NCI-H187 treated with DMSO at 0.1 percent for 48 hours (cell line): Measurements from ENCODE around the gene SCAF8.
"Not testable (repeated sequence)": the region's sequence is repeated elsewhere in the genome, so short reads cannot be mapped to it uniquely, and the experiment has no call there.

Source experiments
- DNase-seq: peaks from one replicate; lab custom pipeline; 2025; lab: John Stamatoyannopoulos, UW

SCAF8 gene

DNA sequence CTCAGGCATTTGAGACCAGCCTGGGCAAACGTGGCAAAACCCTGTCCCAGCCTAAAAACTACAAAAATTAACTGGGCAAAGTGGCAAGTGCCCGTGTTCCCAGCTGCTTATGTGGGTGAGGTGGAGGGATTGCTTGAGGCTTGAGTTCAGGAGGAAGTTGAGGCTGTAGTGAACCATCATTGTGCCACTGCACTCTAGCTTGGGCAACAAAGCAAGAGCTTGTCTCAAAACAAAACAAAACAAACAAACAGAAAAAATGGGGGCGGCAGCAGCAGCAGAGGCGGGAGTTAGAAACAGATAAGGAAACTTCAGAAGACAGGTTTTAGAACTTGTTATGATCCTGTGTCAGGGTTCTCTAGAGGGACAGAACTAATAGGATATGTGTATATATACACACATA is 49.0 kb downstream of the SCAF8 start:
- no peak for DNase-seq

DNA sequence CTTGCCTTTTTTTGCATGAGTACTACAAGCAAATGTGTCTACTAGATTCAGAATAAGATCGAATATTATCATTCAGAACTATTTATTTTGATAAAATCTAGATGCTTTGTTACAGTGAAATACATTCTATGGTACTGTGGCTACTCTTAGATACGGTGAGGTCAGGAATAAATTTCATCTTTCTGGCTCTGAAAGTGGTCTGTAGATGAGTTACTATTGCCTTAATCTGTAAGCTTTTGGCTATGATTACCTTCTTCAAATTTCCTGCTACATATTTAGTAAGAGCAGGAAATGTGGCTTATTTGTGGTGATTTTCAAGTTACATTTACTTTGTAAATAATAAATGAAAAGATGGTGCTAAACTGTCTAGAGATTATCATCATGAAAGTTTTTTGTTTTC is 50.0 kb downstream of the SCAF8 start:
- no peak for DNase-seq

DNA sequence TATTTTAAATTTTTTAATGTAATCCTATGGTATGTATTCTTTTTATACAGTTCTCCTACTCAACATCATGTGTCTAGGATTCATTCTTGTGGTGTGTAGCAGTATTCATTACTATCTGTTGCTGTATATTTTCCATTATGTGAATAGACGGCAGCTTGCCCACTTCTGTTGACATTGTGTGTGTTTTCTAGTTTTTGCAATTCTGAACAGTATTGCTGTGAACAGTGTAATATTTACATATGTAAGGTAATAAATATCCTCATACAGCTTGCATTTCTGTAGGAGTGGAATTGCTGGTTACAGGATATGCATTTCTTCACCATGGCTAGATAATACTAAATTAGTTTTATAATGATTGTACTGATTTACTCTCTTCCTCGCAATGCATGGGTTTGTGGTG is 51.9 kb downstream of the SCAF8 start:
- no peak for DNase-seq

DNA sequence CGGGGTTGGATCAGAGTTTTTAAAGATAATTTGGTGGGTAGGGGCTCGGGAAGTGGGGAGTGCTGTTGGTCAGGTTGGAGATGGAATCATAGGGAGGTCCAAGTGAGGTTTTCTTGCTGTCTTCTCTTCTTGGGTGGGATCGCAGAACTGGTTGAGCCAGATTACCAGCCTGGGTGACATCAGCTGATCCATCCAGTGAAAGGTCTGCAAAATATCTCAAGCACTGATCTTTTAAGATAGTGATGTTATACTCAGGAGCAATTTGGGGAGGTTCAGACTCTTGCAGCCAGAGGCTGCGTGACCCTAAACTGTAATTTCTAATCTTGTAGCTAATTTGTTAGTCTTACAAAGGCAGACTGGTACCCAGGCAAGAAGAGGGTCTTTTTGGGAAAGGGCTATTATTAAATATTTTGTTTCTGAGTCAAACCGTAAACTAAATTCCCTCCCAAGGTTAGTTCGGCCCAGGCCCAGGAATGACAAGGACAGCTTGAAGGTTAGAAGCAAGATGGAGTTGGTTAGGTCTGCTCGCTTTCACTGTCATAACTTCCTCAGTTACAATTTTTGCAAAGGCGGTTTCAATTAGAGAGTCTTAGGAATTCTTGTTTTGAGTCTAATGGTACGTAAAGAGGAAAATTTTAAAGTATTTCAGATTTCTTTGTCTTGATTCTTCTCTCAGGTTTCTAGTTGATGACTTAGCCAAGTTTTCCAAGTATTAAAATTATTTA is 53.1 kb downstream of the SCAF8 start:
- DNase-seq, result no peak

DNA sequence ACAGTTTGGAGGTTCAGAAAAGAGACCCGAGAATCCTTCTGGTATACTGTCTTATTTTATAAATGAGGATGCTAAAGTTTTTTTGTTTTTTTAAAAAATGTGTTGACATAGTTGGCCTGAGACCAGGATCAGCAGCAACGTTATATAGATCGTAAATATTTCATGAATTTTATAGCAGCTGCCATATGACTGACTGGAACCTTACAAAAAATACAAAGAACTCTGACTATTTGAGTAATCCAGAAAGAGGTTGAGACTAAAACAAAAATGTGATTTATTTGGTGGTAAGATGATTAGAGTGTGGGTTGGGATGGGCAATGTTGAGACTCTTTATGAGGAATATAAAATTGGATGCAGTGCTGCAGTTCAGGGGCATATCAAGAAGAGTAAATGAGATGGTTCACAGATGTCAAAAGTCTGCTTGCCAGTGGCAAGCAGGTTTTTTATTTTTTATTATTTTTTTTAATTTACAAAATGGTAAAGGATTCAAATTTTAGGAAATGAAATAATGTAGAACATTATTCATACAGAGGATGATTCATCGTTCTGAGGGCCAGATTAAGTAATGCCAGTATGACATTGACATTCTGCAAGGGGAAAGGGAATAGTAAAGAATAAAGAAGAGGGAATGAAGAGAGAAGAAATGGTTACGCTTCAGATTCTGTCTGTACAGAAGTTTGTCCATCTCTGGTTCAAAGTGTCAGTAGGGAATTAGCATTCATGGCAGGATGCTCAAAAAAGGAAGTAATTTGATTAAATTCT is 58.5 kb downstream of the SCAF8 start:
- DNase-seq, result no peak

DNA sequence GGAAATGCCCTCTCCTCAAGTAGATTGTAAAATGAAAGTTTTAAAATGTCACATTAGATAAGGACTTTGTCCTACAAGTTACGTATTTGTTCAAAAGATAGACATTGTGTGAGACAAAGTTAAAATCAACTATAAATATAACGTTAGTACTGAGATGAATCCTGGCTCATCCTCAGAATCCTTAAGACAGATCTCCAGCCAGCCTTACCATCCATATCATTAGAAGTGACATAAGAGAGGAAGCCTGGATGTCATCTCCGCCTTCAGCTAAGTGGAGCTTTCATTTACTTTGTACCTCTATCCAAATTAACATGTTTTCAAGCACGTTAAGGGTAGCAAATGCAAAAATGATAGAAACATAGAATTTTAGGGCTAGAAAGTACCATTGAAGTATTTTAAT is 59.1 kb downstream of the SCAF8 start:
- DNase-seq, result no peak

DNA sequence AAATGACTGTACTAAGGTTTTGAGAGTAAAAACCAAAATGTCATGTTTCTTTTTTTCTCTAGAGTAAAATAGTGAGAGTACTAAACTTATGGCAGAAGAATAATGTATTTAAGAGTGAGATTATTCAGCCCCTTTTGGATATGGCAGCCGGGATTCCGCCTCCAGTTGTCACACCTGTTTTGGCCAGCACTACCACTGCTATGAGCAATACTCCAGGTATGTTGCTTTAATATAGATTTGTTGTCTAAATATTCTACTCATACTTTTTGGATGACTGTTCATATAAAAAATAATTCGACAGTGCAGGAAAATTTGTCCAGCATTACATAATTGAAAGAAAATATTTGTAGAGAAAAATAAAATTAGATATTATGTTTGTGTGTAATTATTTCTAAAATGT is 59.5 kb downstream of the SCAF8 start:
- DNase-seq, result no peak

DNA sequence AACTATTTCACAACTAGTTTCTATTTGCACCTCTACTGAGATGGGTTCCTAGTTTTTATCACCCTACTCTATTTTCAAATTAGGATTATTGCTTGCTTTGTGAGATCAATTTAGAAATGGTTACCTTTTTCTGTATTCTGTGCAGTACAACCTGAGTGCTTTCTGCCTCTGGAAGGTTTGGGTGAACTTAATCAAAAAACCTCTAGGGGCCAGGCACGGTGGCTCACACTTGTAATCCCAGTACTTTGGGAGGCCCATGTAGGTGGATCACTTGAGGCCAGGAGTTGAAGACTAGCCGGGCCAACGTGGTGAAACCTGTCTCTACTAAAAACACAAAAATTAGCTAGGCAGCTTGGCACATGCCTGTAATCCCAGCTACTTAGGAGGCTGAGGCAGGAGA is 63.3 kb downstream of the SCAF8 start:
- DNase-seq, result no peak

DNA sequence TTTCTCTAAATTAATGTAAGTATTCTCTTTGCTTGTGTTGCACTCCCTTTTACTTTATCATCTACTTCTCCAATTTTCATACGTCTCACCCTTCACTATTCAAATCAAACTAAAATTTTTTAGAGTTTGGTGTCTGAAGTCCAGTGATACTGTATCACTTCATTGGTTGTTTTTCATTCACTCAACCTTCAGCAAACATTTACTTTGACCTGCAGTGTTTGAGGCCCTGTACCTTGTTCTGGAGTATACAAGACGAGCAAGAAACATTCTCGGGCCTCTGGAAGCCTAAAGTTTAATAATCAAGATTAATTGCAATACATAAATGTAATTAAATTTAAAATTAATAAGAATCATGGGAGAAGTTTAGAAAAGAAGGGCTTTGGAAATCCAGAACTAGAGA is 64.6 kb downstream of the SCAF8 start:
- no peak for DNase-seq

DNA sequence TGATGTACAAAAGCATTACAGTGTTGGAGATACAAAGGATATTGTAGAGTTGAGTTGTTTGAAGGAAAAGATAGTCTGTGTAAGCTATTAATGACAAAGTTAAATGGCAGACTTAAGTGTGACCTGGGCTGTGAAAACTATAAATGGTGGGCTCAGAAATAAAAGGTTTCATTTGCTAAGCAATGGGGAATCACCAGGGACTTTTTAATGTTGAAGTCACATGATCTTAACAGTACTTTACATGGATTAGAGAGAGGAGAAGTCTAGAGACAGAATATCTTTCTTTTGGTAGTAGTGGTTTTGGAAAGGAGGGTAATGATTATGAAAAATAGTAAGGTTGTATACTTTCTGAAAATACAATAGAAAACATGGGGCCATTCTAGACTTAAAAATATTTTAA is 67.1 kb downstream of the SCAF8 start:
- no peak for DNase-seq

DNA sequence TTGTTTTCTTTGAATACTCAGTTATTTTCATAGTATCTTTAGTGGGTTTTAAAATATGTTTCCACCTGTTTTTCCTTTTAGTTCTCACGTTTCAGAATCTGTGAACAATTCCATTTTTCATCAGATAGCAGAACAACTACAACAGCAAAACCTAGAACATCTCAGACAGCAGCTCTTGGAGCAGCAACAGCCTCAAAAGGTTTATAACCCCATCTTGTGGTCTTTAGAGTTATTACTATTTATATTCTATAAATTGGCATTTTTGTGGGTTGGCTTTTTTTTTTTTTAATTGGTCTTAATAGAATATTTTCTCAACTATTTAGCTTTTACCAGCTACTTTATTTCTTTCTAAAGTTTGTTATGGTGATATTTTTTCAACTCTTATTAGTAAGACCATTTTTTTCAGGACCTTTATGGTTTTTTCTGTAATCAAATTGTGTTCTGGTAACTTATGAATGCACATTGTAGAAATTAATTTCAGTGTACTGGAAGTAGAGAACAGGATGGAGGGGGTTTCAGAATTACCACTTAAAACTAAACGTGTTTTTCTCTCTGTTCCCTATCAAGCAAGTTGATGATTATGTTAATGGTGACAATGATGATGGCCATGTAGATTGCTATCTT is 72.2 kb downstream of the SCAF8 start:
- no peak for DNase-seq

DNA sequence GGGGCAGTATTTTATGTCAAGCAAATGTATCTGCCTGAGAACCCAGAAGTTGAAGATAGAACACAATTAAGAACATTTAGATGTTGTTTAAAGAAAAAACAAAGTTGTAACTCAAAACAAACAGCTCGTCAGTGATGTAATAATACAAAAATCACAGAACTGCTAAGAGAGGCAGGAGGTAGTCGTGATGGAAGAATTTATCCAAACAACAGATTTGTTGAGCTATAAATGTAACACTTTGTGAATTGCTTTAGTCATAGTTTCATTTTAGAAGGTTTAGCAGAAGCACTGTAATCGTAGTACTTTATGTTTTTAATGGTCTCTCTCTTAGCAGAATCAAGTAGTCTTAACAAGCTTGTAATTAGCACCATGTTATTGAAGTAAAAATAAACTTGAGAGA is 73.6 kb downstream of the SCAF8 start:
- DNase-seq, result no peak

DNA sequence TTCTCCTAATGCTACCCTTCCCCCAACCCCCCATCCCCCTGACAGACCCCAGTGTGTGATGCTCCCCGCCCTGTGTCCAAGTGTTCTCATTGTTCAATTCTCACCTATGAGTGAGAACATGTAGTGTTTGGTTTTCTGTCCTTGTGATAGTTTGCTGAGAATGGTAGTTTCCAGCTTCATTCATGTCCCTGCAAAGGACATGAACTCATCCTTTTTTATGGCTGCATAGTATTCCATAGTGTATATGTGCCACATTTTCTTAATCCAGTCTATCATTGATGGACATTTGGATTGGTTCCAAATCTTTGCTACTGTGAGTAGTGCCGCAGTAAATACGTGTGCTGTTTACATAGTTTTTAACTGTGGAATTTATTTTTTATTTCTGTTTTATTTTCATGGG is 78.4 kb downstream of the SCAF8 start:
- DNase-seq, result not testable (repeated sequence)

DNA sequence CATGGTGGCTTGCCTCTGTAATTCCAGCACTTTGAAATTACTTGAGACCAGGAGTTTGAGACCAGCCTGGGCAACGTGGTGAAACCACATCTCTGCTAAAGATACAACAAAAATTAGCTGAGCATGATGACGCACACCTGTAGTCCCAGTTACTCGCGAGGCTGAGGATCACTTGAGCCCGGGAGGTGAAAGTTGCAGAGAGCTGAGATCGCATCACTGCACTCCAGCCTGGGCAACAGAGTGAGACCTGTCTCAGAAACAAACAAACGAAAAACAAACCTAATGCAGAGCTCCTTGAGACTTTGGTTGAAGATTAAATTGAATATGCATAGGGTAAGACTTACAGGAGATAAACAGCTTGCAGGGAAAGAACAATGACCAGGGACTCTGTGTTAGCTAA is 80.8 kb downstream of the SCAF8 start:
- no peak for DNase-seq

DNA sequence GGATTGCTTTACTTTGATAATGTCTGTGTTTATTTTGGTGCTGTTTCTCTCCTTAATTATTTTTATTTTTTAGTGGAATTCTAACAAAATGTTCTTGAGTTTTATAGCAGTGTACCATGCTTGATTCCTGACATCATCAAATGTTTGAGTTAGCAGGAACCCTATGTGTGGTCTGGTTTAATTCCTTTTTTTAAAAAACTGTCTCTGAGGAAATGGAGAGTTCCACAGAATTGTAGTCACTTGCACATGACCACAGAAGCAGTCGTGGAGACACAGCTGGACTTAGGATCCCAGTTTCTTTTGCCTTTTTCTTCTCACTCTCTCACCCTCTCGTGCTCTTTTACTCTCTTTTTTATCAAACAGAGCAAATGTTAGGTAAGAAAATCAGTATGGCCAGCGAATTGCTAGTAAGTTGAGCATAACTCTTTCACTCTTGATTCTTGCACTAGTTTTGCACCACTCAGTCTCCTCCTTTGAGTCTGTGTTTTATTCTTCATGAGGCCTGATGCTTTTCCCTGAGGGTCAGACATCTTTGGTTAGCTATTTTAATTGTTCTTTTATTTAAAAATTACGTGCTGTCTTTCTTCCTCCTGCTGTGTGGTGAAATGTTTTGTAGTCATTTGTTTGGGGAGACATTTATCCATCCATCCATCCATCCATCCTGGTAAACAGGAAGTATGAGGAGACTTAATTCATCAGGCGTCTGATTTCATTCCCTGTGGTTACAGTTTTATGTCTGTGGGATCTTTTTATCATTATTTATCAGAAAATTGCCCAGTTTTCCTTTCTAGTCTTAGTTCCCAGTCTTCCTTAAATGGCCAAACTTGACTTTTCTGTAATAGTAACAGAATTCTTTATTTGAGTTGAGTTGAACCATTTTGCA is 83.0 kb downstream of the SCAF8 start:
- no peak for DNase-seq

DNA sequence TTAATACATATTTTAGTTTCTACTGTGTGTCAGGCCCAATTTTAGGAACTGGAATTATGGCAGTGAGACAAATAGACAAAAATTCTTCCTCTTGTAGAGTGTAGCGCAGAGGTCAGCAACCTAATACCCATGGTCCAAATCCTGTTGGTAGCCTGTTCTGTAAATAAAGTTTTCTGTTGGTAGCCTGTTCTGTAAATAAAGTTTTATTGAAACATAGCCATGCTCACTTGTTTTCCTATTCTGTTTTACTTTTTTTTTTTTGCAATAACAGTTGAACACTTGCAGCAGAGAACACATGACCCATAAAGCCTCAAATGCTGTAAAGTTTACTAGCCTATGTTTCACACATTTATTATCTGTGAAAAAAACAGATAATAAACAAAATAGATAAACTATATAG is 87.9 kb downstream of the SCAF8 start:
- no peak for DNase-seq

DNA sequence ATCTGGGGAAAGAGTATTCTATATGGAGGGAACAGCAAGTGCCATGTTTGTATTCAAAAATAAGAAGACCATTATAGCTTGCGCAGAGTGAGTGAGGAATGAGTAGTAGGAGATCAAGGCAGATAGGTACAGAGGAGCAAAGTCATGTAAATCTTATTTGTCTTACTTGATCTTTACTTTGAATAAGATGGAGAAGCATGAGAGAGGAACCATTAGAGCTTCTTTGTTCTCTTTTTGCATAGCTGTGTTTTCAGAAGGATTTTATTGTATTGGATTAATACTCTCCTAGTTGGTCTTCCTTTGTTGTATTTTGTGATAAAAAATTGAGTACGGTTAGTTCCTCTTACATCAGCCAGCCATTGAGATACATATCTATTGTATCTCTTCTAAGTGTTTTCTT is 88.4 kb downstream of the SCAF8 start:
- DNase-seq, result no peak

DNA sequence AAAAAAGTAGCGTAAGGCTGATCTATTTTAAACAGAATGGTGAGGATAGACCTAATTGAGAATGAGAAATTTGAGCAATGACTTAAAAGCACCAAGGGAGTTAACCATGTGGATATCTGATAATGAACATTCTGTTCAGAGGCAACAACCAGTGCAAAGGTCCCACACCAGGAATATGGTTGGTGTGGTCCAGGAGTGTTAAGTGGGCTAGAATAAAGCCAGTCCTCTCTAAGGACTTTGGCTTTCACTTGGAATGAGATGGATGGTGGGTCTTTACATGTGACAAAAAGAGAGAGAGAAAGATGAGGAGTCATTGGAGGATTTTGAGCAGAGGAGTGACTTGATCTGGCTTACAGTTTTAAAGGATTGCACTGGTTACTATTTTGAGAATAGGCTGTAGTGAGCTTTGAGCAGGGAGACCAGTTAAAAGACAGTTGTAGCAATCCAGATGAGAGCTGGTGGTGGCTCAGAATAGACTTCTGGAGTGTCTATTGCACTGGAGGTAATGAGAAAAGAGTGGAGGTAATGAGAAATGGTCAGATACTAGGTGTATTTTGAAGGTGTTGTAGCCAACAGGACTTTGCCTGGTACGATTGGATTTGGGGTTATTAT is 89.8 kb downstream of the SCAF8 start:
- DNase-seq, result no peak

DNA sequence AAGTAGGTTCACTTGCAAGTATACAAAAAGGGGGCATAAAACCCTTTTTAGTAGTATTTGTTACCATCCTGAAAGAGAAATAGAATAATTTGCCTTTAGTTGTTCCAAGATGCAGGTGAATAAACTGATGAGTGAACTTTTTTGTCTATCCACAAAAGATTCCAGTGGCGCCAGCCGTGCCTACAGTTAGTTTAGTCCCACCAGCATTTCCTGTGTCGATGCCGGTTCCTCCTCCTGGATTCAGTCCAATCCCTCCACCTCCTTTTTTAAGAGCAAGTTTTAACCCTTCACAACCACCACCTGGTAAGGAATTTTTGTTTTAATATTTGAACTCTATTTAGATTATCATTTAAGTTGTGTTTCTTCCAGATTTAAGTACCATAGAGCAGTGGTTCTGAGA is 90.9 kb downstream of the SCAF8 start:
- no peak for DNase-seq

DNA sequence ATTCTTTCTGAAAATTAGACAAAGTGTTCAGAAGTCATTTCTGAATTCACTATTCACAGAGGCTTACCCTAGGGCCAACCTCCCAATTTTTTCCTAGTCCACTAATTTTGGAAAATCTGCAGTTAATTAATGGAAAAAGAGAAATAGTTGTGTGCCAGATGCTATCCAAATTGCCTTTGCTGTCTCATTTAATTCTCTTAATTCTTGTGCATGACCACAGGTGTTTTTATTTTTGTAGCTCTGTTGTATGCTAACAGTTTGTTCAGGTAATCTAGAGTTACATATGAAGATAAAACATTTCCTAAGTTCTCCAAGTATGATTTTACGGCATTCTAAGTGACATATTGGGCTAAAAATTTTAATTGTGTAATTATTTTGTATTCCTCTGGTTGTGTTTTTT is 96.8 kb downstream of the SCAF8 start:
- no peak for DNase-seq

DNA sequence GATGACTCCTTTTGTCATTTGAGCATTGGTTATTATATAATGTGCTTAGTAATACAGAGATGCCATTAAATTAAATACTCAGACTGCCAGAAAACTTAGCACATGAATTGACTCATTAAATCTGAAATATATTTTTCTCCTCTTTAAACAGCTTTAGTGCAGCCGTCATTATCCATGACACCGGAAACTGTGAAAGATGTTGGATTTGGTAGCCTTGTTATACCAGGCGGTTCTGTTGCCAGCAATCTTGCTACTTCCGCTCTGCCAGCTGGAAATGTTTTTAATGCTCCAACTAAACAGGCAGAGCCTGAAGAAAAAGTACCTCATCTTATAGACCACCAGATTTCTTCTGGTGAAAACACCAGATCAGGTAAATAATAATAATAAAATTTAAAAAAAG is 97.6 kb downstream of the SCAF8 start:
- no peak for DNase-seq

DNA sequence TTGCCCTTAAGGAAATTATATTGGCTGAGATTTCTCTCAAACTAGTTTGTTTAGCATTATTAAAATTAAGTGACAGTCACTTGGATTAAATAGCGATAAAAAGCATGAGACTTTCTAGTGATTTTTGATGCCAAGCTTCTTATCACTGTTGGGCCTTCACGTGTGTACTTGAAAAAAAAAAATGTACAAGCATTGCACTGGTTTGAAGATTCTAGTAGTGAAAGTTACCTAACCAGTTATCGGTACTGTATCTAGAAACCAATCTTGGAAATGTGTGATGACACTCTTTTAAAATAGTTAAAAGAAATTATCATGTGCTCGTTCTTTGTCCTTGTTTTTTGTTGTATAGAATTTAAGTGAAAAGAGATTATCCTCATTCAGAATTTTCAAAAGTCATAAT is 102.1 kb downstream of the SCAF8 start:
- DNase-seq, result no peak
